ENCODE data around the gene LUZP1. TPM values are rescaled to one million over a fixed set of nuclear protein-coding genes. Genes with fewer than 3 reads are reported as not detected.

Gene LUZP1
- total RNA-seq, 2 experiments from 2014 or later = 20.1 to 23.7 TPM

DNA sequence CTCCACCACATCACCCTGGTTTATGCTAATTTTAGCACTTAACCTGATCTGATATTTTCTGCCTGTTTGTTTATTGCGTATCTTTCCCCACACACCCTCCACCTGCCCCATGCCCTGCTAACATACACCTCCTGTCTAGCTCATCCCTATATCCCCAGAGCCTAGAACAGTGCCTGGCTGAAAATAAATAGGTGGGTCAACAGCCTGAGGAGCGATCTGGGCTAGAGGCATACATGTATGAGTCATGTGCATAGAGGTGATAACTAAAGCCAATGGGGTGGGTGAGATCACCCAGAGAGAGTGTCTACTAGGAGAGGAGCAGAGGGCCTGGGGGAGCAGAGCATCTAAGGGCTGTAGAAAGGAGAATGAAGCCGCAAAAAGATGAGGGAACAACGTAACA, 46.0 kb upstream of the LUZP1 start:
- peaks cover 6% of the 10 kb centered on the region for H3K4me1 Mint-ChIP-seq (ENCODE audit: low read depth)
- Histone ChIP-seq H3K27me3 (ENCODE audit: control insufficient read depth in 1 of 2, insufficient read depth in 2 of 2, low read length in 2 of 2) (peaks cover 39 to 60% of the 10 kb centered on the region in 2 experiments), H3K4me3 (ENCODE audit: low read length) (no peak overlapping the region), H3K36me3 (ENCODE audit: insufficient read depth, low read length) (no peaks in the 10 kb centered on the region), H3K4me1 (ENCODE audit: insufficient read depth, low read length) (peaks cover 13% of the 10 kb centered on the region), H3K9me3 (ENCODE audit: control insufficient read depth in 1 of 2, insufficient read depth in 1 of 2, low read length in 2 of 2) (no peaks in the 10 kb centered on the region), H3K27ac (ENCODE audit: low read depth in 1 of 2, low read length in 2 of 2) (no peak overlapping the region)
- no peak for ATAC-seq (ENCODE audit: poor library complexity)
- no peak overlapping the region for H3K4me3 Mint-ChIP-seq
- no peak overlapping the region for H3K27ac Mint-ChIP-seq
- intact Hi-C loops (cut with DNase I, micrococcal nuclease) = loop anchor here in 1 of 2 experiments (5.0 kb wide), 1 partner anchor 188 kb away; no protein-coding TSS in a partner anchor
- TF ChIP-seq CTCF (IDR thresholded peaks at IDR 0.05) = no peak
- H3K27me3 Mint-ChIP-seq = peaks cover 77% of the 10 kb centered on the region
- CTCF ChIA-PET = no interaction called here
- H3K9me3 Mint-ChIP-seq = no peaks in the 10 kb centered on the region
- no peaks in the 10 kb centered on the region for H3K36me3 Mint-ChIP-seq (ENCODE audit: low read depth)
- DNase-seq = no peak
- POLR2A ChIA-PET = no interaction called here

DNA sequence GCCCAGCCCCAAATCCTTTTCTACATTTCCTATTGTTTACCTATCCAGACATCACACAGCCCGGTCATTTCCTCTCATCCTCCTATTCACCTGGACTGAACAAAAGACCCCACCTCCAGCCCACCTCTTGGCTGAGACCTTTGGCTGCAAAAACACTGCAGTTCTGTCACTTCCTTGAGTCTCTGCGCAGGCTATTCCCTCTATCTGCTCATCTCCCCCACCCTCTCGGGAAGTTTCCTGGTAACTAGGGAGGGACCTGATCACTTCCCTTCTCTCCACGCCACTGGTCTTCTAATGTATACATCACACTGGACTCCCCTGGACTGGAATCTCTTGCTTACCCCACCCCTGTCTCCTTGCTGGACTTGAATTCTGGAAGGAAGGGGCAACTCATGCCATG, 43.3 kb upstream of the LUZP1 start:
- DNase-seq = no peak
- Histone ChIP-seq H3K4me3 (ENCODE audit: low read length) (no peak overlapping the region), H3K27ac (ENCODE audit: low read depth in 1 of 2, low read length in 2 of 2) (no peak overlapping the region), H3K27me3 (ENCODE audit: control insufficient read depth in 1 of 2, insufficient read depth in 2 of 2, low read length in 2 of 2) (peaks cover 30 to 46% of the 10 kb centered on the region in 2 experiments), H3K4me1 (ENCODE audit: insufficient read depth, low read length) (peaks cover 10% of the 10 kb centered on the region), H3K9me3 (ENCODE audit: control insufficient read depth in 1 of 2, insufficient read depth in 1 of 2, low read length in 2 of 2) (no peaks in the 10 kb centered on the region), H3K36me3 (ENCODE audit: insufficient read depth, low read length) (no peaks in the 10 kb centered on the region)
- H3K27me3 Mint-ChIP-seq = peaks cover 56% of the 10 kb centered on the region
- ATAC-seq (ENCODE audit: poor library complexity) = no peak
- H3K4me1 Mint-ChIP-seq (ENCODE audit: low read depth) = no peaks in the 10 kb centered on the region
- ChIA-PET CTCF (no interaction called here), POLR2A (no interaction called here)
- H3K4me3 Mint-ChIP-seq = no peak overlapping the region
- TF ChIP-seq CTCF (IDR thresholded peaks at IDR 0.05) = no peak
- no peaks in the 10 kb centered on the region for H3K36me3 Mint-ChIP-seq (ENCODE audit: low read depth)
- H3K9me3 Mint-ChIP-seq = no peaks in the 10 kb centered on the region
- intact Hi-C loops (cut with DNase I, micrococcal nuclease) = no loop called here
- H3K27ac Mint-ChIP-seq = no peak overlapping the region

DNA sequence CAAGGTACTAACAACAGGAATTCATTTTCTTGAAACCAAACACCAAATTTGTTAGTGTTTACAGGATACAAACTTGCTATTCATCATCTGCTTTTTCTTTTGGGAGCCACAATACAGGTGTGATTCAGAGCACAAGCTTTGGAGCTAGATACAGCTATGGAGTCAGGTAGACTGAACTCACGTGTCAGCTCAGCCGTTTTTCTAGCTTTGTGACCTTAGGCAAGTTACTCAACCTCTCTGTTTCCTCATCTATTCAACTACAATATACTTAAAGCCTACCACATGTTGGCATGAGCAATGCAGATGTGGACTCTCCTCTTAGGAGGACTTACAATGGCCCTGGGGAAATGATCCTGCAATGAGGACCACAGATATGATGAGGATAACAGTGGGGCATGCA, 42.3 kb upstream of the LUZP1 start:
- POLR2A ChIA-PET = no interaction called here
- Histone ChIP-seq H3K4me1 (ENCODE audit: insufficient read depth, low read length) (peaks cover 3% of the 10 kb centered on the region), H3K27me3 (ENCODE audit: control insufficient read depth in 1 of 2, insufficient read depth in 2 of 2, low read length in 2 of 2) (peaks cover 23 to 38% of the 10 kb centered on the region in 2 experiments), H3K9me3 (ENCODE audit: control insufficient read depth in 1 of 2, insufficient read depth in 1 of 2, low read length in 2 of 2) (no peaks in the 10 kb centered on the region), H3K27ac (ENCODE audit: low read depth in 1 of 2, low read length in 2 of 2) (no peak overlapping the region), H3K4me3 (ENCODE audit: low read length) (no peak overlapping the region), H3K36me3 (ENCODE audit: insufficient read depth, low read length) (no peaks in the 10 kb centered on the region)
- CTCF ChIA-PET = no interaction called here
- no peak for TF ChIP-seq CTCF (IDR thresholded peaks at IDR 0.05)
- no peak for DNase-seq
- Mint-ChIP-seq H3K36me3 (ENCODE audit: low read depth) (no peaks in the 10 kb centered on the region), H3K27me3 (peaks cover 50% of the 10 kb centered on the region), H3K27ac (no peak overlapping the region), H3K4me3 (no peak overlapping the region), H3K9me3 (no peaks in the 10 kb centered on the region), H3K4me1 (ENCODE audit: low read depth) (no peaks in the 10 kb centered on the region)
- ATAC-seq (ENCODE audit: poor library complexity) = no peak
- intact Hi-C loops (cut with DNase I, micrococcal nuclease) = no loop called here
